IPS DF 6.9 (cell line): Measurements from ENCODE around the gene TAS2R8.

ENCODE experiments used
- DNase-seq: peaks from one replicate; pipeline ENCODE4 v3.0.0-alpha.2; 2013; ENCODE audit warnings: low read depth, low spot score
- H3K27ac ChIP-seq: one replicate; pipeline ENCODE4 v1.5.1; 2013; ENCODE audit warnings: low read length, control low read depth
- H3K27me3 ChIP-seq: 2 replicates; pipeline ENCODE4 v1.6.1; 2013; ENCODE audit warnings: mild to moderate bottlenecking, low read length; ENCODE audit not compliant: control insufficient read depth, insufficient read depth
- H3K36me3 ChIP-seq: 2 replicates; pipeline ENCODE4 v1.6.1; 2013; ENCODE audit warnings: low read length; ENCODE audit not compliant: control insufficient read depth, insufficient read depth
- H3K4me1 ChIP-seq: 2 replicates; pipeline ENCODE4 v1.6.1; 2013; ENCODE audit warnings: low read length; ENCODE audit not compliant: control insufficient read depth, insufficient read depth
- H3K4me3 ChIP-seq: 2 replicates; pipeline ENCODE4 v1.5.1; 2013; ENCODE audit warnings: mild to moderate bottlenecking, low read length
- H3K9me3 ChIP-seq: 2 replicates; pipeline ENCODE4 v1.6.1; 2013; ENCODE audit warnings: low read length, inconsistent platforms; ENCODE audit not compliant: control insufficient read depth, insufficient read depth
- WGBS: extraction: QIAGEN DNeasy Blood & Tissue Kit; methylation state at CpG from one replicate; pipeline ENCODE4 v1.1.7; 2013; ENCODE audit warnings: mixed read lengths, missing lambda C conversion rate; ENCODE audit not compliant: insufficient read length, insufficient coverage; 5-methylcytosine and 5-hydroxymethylcytosine counted together

Gene TAS2R8, protein sequence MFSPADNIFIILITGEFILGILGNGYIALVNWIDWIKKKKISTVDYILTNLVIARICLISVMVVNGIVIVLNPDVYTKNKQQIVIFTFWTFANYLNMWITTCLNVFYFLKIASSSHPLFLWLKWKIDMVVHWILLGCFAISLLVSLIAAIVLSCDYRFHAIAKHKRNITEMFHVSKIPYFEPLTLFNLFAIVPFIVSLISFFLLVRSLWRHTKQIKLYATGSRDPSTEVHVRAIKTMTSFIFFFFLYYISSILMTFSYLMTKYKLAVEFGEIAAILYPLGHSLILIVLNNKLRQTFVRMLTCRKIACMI

GRCh38 chr12:10807186-10807585 lies at the start of gene TAS2R8:
Gene TAS2R8 (minus strand): TSS chr12:10807286. CDS start chr12:10806980, 306 bp downstream.
- Histone ChIP-seq H3K27ac (no peak within 1 kb of the TSS), H3K4me3 (no peak within 1 kb of the TSS), H3K9me3 (no peaks in the 10 kb centered on the region), H3K36me3 (no peaks in the 10 kb centered on the region), H3K27me3 (no peaks in the 10 kb centered on the region; the same call in 1 of the 2 replicates), H3K4me1 (no peaks in the 10 kb centered on the region)
- DNase-seq: no peak
- no CpG with 5 or more reads among the region's 1 CpG for WGBS

- no peaks in the 10 kb centered on the region for H3K27me3 ChIP-seq
- H3K36me3 ChIP-seq: 0 out of 2 replicates have a peak, but pooled peaks cover 3% of the 10 kb centered on the region
- no CpG with 5 or more reads among the region's 2 CpGs for WGBS
- no peak for DNase-seq
- peaks cover 8% of the 10 kb centered on the region for H3K9me3 ChIP-seq
- no peak overlapping the region for H3K4me3 ChIP-seq
- H3K27ac ChIP-seq: no peak overlapping the region
- H3K4me1 ChIP-seq: no peaks in the 10 kb centered on the region
These were observed 48.7 kb upstream of the TAS2R8 start for GRCh38 chr12:10855807-10856206.

GRCh38 chr12:10853776-10854175 lies 46.7 kb upstream of the TAS2R8 start:
- Histone ChIP-seq H3K4me1 (no peaks in the 10 kb centered on the region), H3K4me3 (no peak overlapping the region), H3K27me3 (no peaks in the 10 kb centered on the region), H3K9me3 (peaks cover 8% of the 10 kb centered on the region), H3K27ac (no peak overlapping the region), H3K36me3 (0 out of 2 replicates have a peak, but pooled peaks cover 3% of the 10 kb centered on the region)
- WGBS: no CpG with 5 or more reads among the region's 2 CpGs
- DNase-seq: no peak

DNA sequence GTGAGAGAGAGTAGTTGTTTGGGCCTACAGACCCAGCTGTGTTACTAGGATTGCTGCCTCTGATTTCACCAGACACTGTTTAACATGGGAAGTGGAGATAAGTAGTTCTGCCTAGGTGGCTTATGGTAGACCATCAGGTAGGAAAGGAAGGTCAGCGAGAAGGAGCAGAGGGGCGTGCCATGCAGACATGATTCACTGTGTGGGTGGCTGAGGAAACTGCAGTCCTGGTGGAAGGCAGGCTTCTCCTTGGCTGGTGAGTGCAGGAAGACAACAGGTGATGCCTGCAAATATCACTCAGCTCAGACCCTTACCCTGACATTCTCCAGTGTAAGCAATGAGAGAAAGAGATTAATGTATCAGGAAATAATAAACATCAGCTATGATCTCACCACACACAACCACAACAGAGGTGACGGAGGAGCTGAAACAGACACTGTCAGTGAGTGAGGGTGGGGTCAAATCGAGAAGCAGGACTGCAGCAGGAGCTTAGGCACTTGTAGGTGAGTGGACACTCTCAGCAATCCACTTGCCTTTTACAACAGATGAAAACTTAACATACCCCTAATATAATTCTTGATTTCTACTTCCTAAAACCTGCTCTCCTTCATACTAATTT lies 44.3 kb upstream of the TAS2R8 start:
- no CpG with 5 or more reads among the region's 4 CpGs for WGBS
- H3K9me3 ChIP-seq: peaks cover 8% of the 10 kb centered on the region
- no peak for DNase-seq
- H3K4me3 ChIP-seq: no peak overlapping the region
- 0 out of 2 replicates have a peak, but pooled peaks cover 3% of the 10 kb centered on the region for H3K36me3 ChIP-seq
- H3K27me3 ChIP-seq: no peaks in the 10 kb centered on the region
- H3K4me1 ChIP-seq: no peaks in the 10 kb centered on the region
- no peak overlapping the region for H3K27ac ChIP-seq

- no peak within 1 kb of the TSS for H3K27ac ChIP-seq
- no peak within 1 kb of the TSS for H3K4me3 ChIP-seq
- peaks cover under 1% of the 10 kb centered on the region; the same call in 1 of the 2 replicates for H3K9me3 ChIP-seq
- no peak for DNase-seq
- H3K4me1 ChIP-seq: no peaks in the 10 kb centered on the region
- no peaks in the 10 kb centered on the region for H3K27me3 ChIP-seq
- H3K36me3 ChIP-seq: no peaks in the 10 kb centered on the region
- WGBS: no CpG with 5 or more reads among the region's 4 CpGs
These were observed 42.4 kb upstream of the TAS2R8 start, which contains the start of gene PRR4 for GRCh38 chr12:10849425-10849878. Gene PRR4 (minus strand): TSS chr12:10849475. CDS start chr12:10849437, 38 bp downstream.

DNA sequence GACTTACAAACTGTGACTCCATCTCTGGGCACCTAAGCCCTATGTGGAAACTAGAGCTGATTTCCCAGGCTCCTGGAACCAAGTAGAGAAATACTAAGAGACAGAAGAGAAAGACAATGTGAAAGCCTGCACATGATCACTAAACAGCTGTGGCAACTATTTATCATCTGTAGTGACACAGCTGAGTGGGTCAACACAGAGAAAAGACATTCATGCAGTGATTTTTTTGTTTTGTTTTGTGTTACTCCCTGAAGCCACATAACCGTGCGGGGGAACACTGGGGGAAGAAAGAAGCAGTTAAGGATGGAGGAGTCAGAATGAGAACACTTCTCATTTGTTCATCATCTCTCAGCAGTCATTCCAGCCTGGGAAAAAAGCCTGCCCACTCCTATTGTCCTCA lies 40.7 kb upstream of the TAS2R8 start:
- Histone ChIP-seq H3K4me1 (no peaks in the 10 kb centered on the region), H3K27me3 (no peaks in the 10 kb centered on the region), H3K9me3 (no peaks in the 10 kb centered on the region), H3K4me3 (no peak overlapping the region), H3K36me3 (no peaks in the 10 kb centered on the region), H3K27ac (no peak overlapping the region)
- DNase-seq: no peak
- no CpG with 5 or more reads among the region's 2 CpGs for WGBS

- no peaks in the 10 kb centered on the region for H3K36me3 ChIP-seq
- H3K27ac ChIP-seq: no peak overlapping the region
- no peak for DNase-seq
- H3K27me3 ChIP-seq: no peaks in the 10 kb centered on the region
- no peaks in the 10 kb centered on the region for H3K4me1 ChIP-seq
- WGBS: no CpG with 5 or more reads among the region's 2 CpGs
- H3K4me3 ChIP-seq: no peak overlapping the region
- no peaks in the 10 kb centered on the region for H3K9me3 ChIP-seq
These were observed 35.8 kb upstream of the TAS2R8 start for GRCh38 chr12:10842862-10843261.

DNA sequence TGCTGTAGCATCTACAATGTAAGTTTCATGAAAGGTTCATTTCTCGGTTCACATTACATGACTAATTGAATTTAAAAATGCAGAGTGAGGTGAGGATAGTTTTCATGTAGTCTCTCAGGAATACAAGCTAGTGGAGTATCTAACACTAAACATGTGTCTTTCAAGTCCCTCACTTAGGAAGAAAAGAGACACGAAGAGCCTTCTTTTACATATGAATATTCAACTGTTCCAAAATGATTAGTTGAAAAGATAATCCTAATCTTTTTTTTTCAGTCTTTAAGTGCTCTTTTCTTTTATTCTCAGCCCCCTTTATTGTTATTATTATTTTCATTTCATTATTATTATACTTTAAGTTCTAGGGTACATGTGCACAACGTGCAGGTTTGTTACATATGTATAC lies 31.4 kb upstream of the TAS2R8 start:
- Histone ChIP-seq H3K27me3 (no peaks in the 10 kb centered on the region), H3K27ac (no peak overlapping the region), H3K4me1 (no peaks in the 10 kb centered on the region), H3K4me3 (no peak overlapping the region), H3K9me3 (no peaks in the 10 kb centered on the region), H3K36me3 (no peaks in the 10 kb centered on the region)
- DNase-seq: no peak
- WGBS: no CpG with 5 or more reads among the region's 3 CpGs

DNA sequence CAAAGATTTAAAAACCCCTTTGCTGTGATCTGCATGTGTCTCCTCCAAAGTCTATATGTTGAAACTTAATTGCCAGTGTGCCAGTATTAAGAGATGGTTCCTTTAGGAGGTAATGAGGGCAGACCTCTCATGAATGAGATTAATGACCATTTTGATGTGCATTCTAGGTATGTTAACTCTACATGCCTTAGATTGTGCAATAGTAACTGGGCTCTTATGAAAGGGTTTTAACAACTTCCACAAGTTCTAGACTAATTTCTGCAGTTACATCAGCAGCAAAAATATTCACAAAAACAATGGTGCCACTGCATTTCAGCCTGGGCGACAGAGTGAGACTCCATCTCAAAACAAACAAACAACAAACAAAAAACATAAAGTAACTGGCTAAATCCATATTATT lies 22.9 kb upstream of the TAS2R8 start:
- DNase-seq: no peak
- Histone ChIP-seq H3K4me3 (no peak overlapping the region), H3K27ac (no peak overlapping the region), H3K27me3 (no peaks in the 10 kb centered on the region), H3K36me3 (no peaks in the 10 kb centered on the region), H3K4me1 (no peaks in the 10 kb centered on the region), H3K9me3 (no peaks in the 10 kb centered on the region)
- no CpG with 5 or more reads among the region's 1 CpG for WGBS

DNA sequence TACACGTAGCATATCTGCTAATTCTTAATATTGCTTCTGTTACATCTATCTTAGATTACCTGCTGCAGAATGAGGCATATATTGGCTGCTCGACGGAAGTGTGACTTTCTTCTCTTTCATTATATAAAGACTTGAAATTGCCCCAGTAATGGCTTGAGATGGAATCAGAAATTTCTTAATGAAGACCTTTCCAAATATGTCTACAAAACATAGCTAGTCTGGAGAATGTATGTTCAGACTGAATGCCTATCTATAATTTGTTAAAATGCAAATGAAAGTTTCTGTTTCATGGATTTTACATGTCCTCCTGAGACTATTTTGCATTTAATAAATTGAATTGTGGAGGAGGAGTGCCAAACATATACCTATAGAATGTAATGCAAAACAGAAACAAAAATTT lies 19.2 kb upstream of the TAS2R8 start, which contains the start of gene TAS2R10:
Gene TAS2R10, minus strand, starts transcription at position 101 of the 400 bp plus-strand sequence. Its CDS starts 89 bp downstream, at position 12.
- H3K27me3 ChIP-seq: no peaks in the 10 kb centered on the region
- H3K4me3 ChIP-seq: no peak within 1 kb of the TSS
- no CpG with 5 or more reads among the region's 3 CpGs for WGBS
- no peak within 1 kb of the TSS for H3K27ac ChIP-seq
- no peaks in the 10 kb centered on the region for H3K4me1 ChIP-seq
- DNase-seq: no peak
- no peaks in the 10 kb centered on the region for H3K9me3 ChIP-seq
- no peaks in the 10 kb centered on the region for H3K36me3 ChIP-seq
